OCI-LY3 (cell line): ENCODE data around the gene MKNK2.

Experiments
- H2AFZ ChIP-seq: fragments of 200-600, 300-600 bp; shearing (Covaris generic); 2 replicates; pipeline ENCODE4 v1.6.0; 2014; ENCODE audit warnings: antibody characterized with exemption, low read depth, low read length
- H3K27ac ChIP-seq: fragments of 200-600, 300-600 bp; sonication (generic); 2 replicates; pipeline ENCODE4 v1.5.1; 2014; ENCODE audit warnings: mild to moderate bottlenecking, low read length, moderate library complexity, mixed read lengths
- H3K27me3 ChIP-seq: fragments of 200-600, 300-600 bp; sonication (generic); 2 replicates; pipeline ENCODE4 v1.6.1; 2014; ENCODE audit warnings: low read depth, low read length, mixed read lengths
- H3K36me3 ChIP-seq: fragments of 200-600, 300-600 bp; sonication (generic); replicated peaks from 2 replicates; pipeline ENCODE3; 2014; ENCODE audit warnings: low read depth, low read length, mixed read lengths
- H3K4me1 ChIP-seq: fragments of 300-600, 200-600 bp; sonication (generic); 2 replicates; pipeline ENCODE4 v1.6.1; 2014; ENCODE audit warnings: low read length, mixed read lengths
- H3K4me2 ChIP-seq: fragments of 200-600, 300-600 bp; sonication (generic); 2 replicates; pipeline ENCODE4 v1.6.1; 2014; ENCODE audit warnings: low read length, mixed read lengths
- H3K4me3 ChIP-seq: fragments of 300-600, 200-600 bp; sonication (generic); 2 replicates; pipeline ENCODE4 v1.5.1; 2014; ENCODE audit warnings: antibody characterized with exemption, mild to moderate bottlenecking, low read length, moderate library complexity
- H3K79me2 ChIP-seq: fragments of 300-600, 200-600 bp; shearing (Covaris generic); 2 replicates; pipeline ENCODE4 v1.6.1; 2014; ENCODE audit warnings: mild to moderate bottlenecking, low read length, mixed read lengths
- H3K9ac ChIP-seq: fragments of 300-600, 200-600 bp; shearing (Covaris generic); 2 replicates; pipeline ENCODE4 v1.6.0; 2014; ENCODE audit warnings: mild to moderate bottlenecking, low read length, moderate library complexity
- H3K9me3 ChIP-seq: fragments of 200-600, 300-600 bp; shearing (Covaris generic); 2 replicates; pipeline ENCODE4 v1.6.1; 2014; ENCODE audit warnings: low read length, mixed read lengths; ENCODE audit not compliant: insufficient read depth
- H4K20me1 ChIP-seq: fragments of 200-600, 300-600 bp; sonication (generic); 2 replicates; pipeline ENCODE4 v1.6.1; 2016; ENCODE audit warnings: low read length, mixed read lengths; ENCODE audit not compliant: insufficient read depth
- CTCF ChIP-seq: fragments of 200-600, 300-600 bp; sonication (generic); IDR thresholded peaks from 2 replicates; pipeline ENCODE4 v1.5.1; 2014; ENCODE audit warnings: antibody characterized with exemption, low read length, low read depth
- EZH2phosphoT487 ChIP-seq: fragments of 200-600 bp; shearing (Covaris generic); IDR thresholded peaks from 2 replicates; pipeline ENCODE4 v1.6.1; 2018; ENCODE audit warnings: antibody characterized with exemption, mixed run types, low read depth

MKNK2 gene

DNA sequence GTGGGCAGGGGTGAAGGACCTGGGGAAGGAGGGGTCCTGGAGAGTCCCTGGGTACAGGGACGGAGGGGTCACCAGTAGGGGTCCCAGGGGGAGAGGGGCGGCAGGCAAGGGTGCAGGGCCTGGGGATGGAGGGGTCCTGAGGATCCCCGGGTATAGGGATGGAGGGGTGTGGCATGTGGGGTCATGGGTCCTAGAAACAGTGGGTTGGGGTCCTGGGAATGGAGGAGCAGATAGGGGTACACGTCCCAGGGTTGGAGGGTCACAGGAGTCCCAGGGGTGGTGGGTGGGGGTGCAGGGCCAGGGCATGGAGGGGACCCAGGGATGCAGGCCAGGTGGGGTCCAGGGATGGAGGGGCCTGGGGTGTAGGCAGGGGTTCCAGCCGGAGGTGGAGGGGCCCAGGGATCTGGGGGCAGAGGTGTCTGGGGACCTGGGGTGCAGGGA, 36.9 kb downstream of the MKNK2 start:
- H3K9ac ChIP-seq: peak overlapping the region; percentile 82; the same call in 1 of the 2 replicates
- H3K9me3 ChIP-seq: no peaks in the 10 kb centered on the region
- TF ChIP-seq CTCF: no peak
- TF ChIP-seq EZH2phosphoT487: no peak
- H2AFZ ChIP-seq: no peak overlapping the region
- H3K27me3 ChIP-seq: no peaks in the 10 kb centered on the region
- peaks cover 8% of the 10 kb centered on the region; the same call in 1 of the 2 replicates for H4K20me1 ChIP-seq
- peaks cover 25% of the 10 kb centered on the region for H3K36me3 ChIP-seq
- peaks cover 16% of the 10 kb centered on the region for H3K4me1 ChIP-seq
- peaks cover 39% of the 10 kb centered on the region for H3K79me2 ChIP-seq
- peak overlapping the region; percentile 84 for H3K4me2 ChIP-seq
- peak overlapping the region; percentile 83 for H3K4me3 ChIP-seq
- no peak overlapping the region for H3K27ac ChIP-seq

GRCh38 chr19:2013683-2013961, 37.4 kb downstream of the MKNK2 start:
- no peak overlapping the region for H3K4me2 ChIP-seq
- H4K20me1 ChIP-seq: peaks cover 8% of the 10 kb centered on the region; the same call in 1 of the 2 replicates
- no peaks in the 10 kb centered on the region for H3K27me3 ChIP-seq
- peaks cover 39% of the 10 kb centered on the region for H3K79me2 ChIP-seq
- peaks cover 16% of the 10 kb centered on the region for H3K4me1 ChIP-seq
- H3K9me3 ChIP-seq: no peaks in the 10 kb centered on the region
- TF ChIP-seq EZH2phosphoT487 (no peak), CTCF (no peak)
- H3K27ac ChIP-seq: no peak overlapping the region
- no peak overlapping the region for H2AFZ ChIP-seq
- no peak overlapping the region for H3K9ac ChIP-seq
- peaks cover 28% of the 10 kb centered on the region for H3K36me3 ChIP-seq
- H3K4me3 ChIP-seq: no peak overlapping the region

DNA sequence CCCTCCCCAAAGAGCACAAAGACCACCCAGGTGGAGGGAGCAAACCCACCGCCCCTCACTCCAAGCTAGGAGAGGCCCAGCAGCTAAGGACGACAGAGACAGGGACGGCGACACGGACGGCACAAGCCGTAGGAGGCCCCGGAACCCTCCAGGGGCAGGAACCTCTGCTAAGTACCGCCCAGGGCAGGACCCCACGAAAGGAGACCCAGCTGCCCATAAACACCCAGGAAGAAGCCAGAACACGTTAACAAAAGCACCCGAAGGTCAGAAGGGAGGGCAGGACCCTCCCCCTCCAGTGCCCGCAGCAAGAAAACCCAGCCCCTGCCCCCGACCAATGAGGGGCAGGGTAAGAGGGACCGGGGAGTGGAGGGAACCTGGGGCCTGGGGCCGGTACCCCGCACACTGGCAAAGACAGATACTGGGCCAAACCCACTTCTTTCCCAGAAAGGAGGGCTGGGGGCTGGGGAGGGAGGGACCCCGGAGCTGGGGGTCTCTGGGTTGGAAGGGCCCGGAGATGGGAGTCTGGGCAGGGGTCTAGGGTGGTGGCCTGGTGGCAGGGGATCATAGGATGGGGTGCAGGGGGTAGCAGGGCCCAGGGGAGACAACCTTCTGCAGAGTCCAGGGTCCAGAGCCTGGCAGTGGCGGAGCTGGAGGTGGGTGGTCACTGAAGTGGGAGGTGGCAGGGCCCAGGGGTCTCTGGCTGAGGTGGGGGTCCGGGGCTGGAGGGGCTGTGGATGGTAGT, 37.9 kb downstream of the MKNK2 start:
- Histone ChIP-seq H3K79me2 (peaks cover 39% of the 10 kb centered on the region), H4K20me1 (peaks cover 8% of the 10 kb centered on the region; the same call in 1 of the 2 replicates), H3K9me3 (no peaks in the 10 kb centered on the region), H3K4me1 (peaks cover 16% of the 10 kb centered on the region), H3K4me3 (no peak overlapping the region), H3K27ac (no peak overlapping the region), H3K9ac (no peak overlapping the region), H3K4me2 (no peak overlapping the region), H3K27me3 (no peaks in the 10 kb centered on the region), H3K36me3 (peaks cover 28% of the 10 kb centered on the region), H2AFZ (no peak overlapping the region)
- TF ChIP-seq EZH2phosphoT487: no peak
- no peak for TF ChIP-seq CTCF

GRCh38 chr19:2011169-2011568, 39.9 kb downstream of the MKNK2 start:
- H3K4me2 ChIP-seq: no peak overlapping the region
- H3K79me2 ChIP-seq: peaks cover 43% of the 10 kb centered on the region
- H2AFZ ChIP-seq: no peak overlapping the region
- H3K27ac ChIP-seq: no peak overlapping the region
- peaks cover 10% of the 10 kb centered on the region; the same call in 1 of the 2 replicates for H4K20me1 ChIP-seq
- peaks cover 28% of the 10 kb centered on the region for H3K36me3 ChIP-seq
- no peaks in the 10 kb centered on the region for H3K9me3 ChIP-seq
- no peak overlapping the region for H3K9ac ChIP-seq
- no peaks in the 10 kb centered on the region for H3K27me3 ChIP-seq
- H3K4me1 ChIP-seq: peaks cover 11% of the 10 kb centered on the region
- TF ChIP-seq EZH2phosphoT487 (no peak), CTCF (no peak)
- H3K4me3 ChIP-seq: no peak overlapping the region
